ENCODE measurements around the gene GLYATL2. TPM values are rescaled to one million over a fixed set of nuclear protein-coding genes. Genes with fewer than 3 reads are reported as not detected.

Gene GLYATL2
- total RNA-seq, 2 experiments from 2014 or later, result not detected

GRCh38 chr11:58787903-58788302 is 56.6 kb downstream of the GLYATL2 start:
- Mint-ChIP-seq H3K4me1 (ENCODE audit: low read depth) (no peaks in the 10 kb centered on the region), H3K27ac (no peak overlapping the region), H3K9me3 (no peaks in the 10 kb centered on the region), H3K27me3 (ENCODE audit: low read depth) (peaks cover 3% of the 10 kb centered on the region), H3K4me3 (no peak overlapping the region), H3K36me3 (ENCODE audit: low read depth) (no peaks in the 10 kb centered on the region)
- CTCF ChIA-PET, result interaction anchor here (0.7 to 3.4 kb wide), 17 partner anchors 10 to 502 kb away, joined by 3 to 32 read pairs (median 3); partner anchors contain the start of gene LPXN
- intact Hi-C loops (cut with micrococcal nuclease), result loop anchor here (1.0 to 5.0 kb wide), 9 partner anchors 61 to 369 kb away; no protein-coding TSS in a partner anchor
- DNase-seq, result no peak

GRCh38 chr11:58786693-58787092 is 57.8 kb downstream of the GLYATL2 start:
- no peaks in the 10 kb centered on the region for H3K36me3 Mint-ChIP-seq (ENCODE audit: low read depth)

GRCh38 chr11:58784995-58785394 is 59.5 kb downstream of the GLYATL2 start:
- Mint-ChIP-seq H3K36me3 (ENCODE audit: low read depth) (peaks cover 4% of the 10 kb centered on the region), H3K27me3 (ENCODE audit: low read depth) (no peaks in the 10 kb centered on the region), H3K4me1 (ENCODE audit: low read depth) (no peaks in the 10 kb centered on the region), H3K4me3 (no peak overlapping the region), H3K27ac (no peak overlapping the region), H3K9me3 (peaks cover 7% of the 10 kb centered on the region)
- CTCF ChIA-PET, result interaction anchor here (1.2 kb wide), 1 partner anchor 112 kb away, joined by 3 read pairs; no protein-coding TSS in a partner anchor
- no peak for DNase-seq
- intact Hi-C loops (cut with micrococcal nuclease), result loop anchor here (5.0 kb wide), 4 partner anchors 58 to 372 kb away; no protein-coding TSS in a partner anchor

More at GRCh38 chr11:58786693-58787092, 57.8 kb downstream of the GLYATL2 start:
- H3K9me3 Mint-ChIP-seq, result no peaks in the 10 kb centered on the region
- no peak overlapping the region for H3K4me3 Mint-ChIP-seq
- CTCF ChIA-PET, result interaction anchor here (0.6 to 1.5 kb wide), 7 partner anchors 60 to 210 kb away, joined by 3 to 5 read pairs (median 3); no protein-coding TSS in a partner anchor
- no peaks in the 10 kb centered on the region for H3K4me1 Mint-ChIP-seq (ENCODE audit: low read depth)
- H3K27me3 Mint-ChIP-seq (ENCODE audit: low read depth), result peaks cover 3% of the 10 kb centered on the region
- intact Hi-C loops (cut with micrococcal nuclease), result loop anchor here (5.0 kb wide), 4 partner anchors 59 to 371 kb away; no protein-coding TSS in a partner anchor
- no peak overlapping the region for H3K27ac Mint-ChIP-seq
- DNase-seq, result no peak

Other genes with a start within 250 kb of the GLYATL2 start
- gene CNTF, start 222.0 kb downstream of the GLYATL2 start, total RNA-seq, result 1 to 10 TPM in 1 of 2 experiments, under 1 TPM in 1; 0.77 to 1.1 TPM
- gene GLYAT, start 112.8 kb downstream of the GLYATL2 start, total RNA-seq, result not detected
- gene GLYATL1, start 94.8 kb upstream of the GLYATL2 start, total RNA-seq, result not detected
- not detected for gene GLYATL1B, start 241.6 kb upstream of the GLYATL2 start, total RNA-seq